HG02884 (cell line): Measurements from ENCODE around the gene RERE.
"Not testable (repeated sequence)": the region's sequence is repeated elsewhere in the genome, so short reads cannot be mapped to it uniquely, and the experiment has no call there.

ENCODE experiments used
- ATAC-seq: cut with Tn5 transposase; IDR thresholded peaks from one replicate; pipeline ENCODE4 v1.9.1; 2021; ENCODE audit warnings: mild to moderate bottlenecking, moderate library complexity; ENCODE audit not compliant: unreplicated experiment

Gene RERE

GRCh38 chr1:8619419-8619818 lies 198.0 kb downstream of the RERE start:
- ATAC-seq, result not testable (repeated sequence)

GRCh38 chr1:8616791-8617190 lies 200.6 kb downstream of the RERE start:
- ATAC-seq, result not testable (repeated sequence)

- not testable (repeated sequence) for ATAC-seq
Observed at GRCh38 chr1:8611634-8612515, 205.6 kb downstream of the RERE start.

- ATAC-seq, result no peak
Observed at GRCh38 chr1:8607906-8608305, 209.5 kb downstream of the RERE start.

- no peak for ATAC-seq
Observed at GRCh38 chr1:8604041-8604945, 213.1 kb downstream of the RERE start.

GRCh38 chr1:8603220-8603616 lies 214.2 kb downstream of the RERE start:
- ATAC-seq, result no peak

GRCh38 chr1:8602471-8603219 lies 214.8 kb downstream of the RERE start:
- no peak for ATAC-seq

GRCh38 chr1:8600336-8600735 lies 217.1 kb downstream of the RERE start:
- ATAC-seq, result no peak

- ATAC-seq, result no peak
Observed at GRCh38 chr1:8599646-8600212, 217.7 kb downstream of the RERE start.

- no peak for ATAC-seq
Observed at GRCh38 chr1:8598783-8599182, 218.7 kb downstream of the RERE start.

- no peak for ATAC-seq
Observed at GRCh38 chr1:8598060-8598724, 219.2 kb downstream of the RERE start.

- ATAC-seq, result no peak
Observed at GRCh38 chr1:8597455-8597854, 220.0 kb downstream of the RERE start.

- ATAC-seq, result no peak
Observed at GRCh38 chr1:8595941-8596340, 221.5 kb downstream of the RERE start.

GRCh38 chr1:8595332-8595731 lies 222.1 kb downstream of the RERE start:
- ATAC-seq, result no peak

GRCh38 chr1:8593292-8593691 lies 224.1 kb downstream of the RERE start:
- not testable (repeated sequence) for ATAC-seq

GRCh38 chr1:8591569-8591968 lies 225.9 kb downstream of the RERE start:
- ATAC-seq, result no peak

GRCh38 chr1:8590721-8591351 lies 226.6 kb downstream of the RERE start:
- no peak for ATAC-seq

GRCh38 chr1:8589571-8589970 lies 227.9 kb downstream of the RERE start:
- ATAC-seq, result no peak

GRCh38 chr1:8587784-8588183 lies 229.7 kb downstream of the RERE start:
- no peak for ATAC-seq

GRCh38 chr1:8586438-8586837 lies 231.0 kb downstream of the RERE start:
- ATAC-seq, result no peak
